ENCODE measurements around the gene TACC2. TPM values are rescaled to one million over a fixed set of nuclear protein-coding genes. Genes with fewer than 3 reads are reported as not detected.

The TACC2 gene
- total and polyA plus RNA-seq, 4 donors, result 43.3 to 309 (median 127) TPM

DNA sequence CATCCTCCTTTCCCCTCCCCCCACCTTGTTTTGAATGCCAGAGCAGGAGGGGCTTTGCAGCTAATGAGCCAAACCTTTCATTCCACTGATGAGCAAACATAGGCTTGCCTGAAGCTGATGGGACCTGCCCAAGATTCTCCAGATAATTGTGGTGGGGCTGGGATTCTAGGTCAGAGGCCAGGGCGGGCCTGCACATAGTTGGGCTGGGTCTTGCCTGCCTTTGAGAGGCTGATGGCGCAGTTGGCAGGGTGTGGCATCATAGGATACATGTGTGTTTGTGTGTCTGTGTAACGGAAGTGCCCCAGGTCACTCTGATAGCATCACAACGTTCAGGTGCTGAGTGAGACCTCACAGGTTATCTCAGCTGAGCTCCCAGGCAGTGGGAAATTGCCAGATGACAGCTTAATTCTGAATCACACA lies 305.0 kb downstream of the TACC2 start:
- no peaks in the 10 kb centered on the region for H3K9me3 ChIP-seq (ENCODE audit: control insufficient read depth in 4 of 4, insufficient read depth in 3 of 4, low read length in 3 of 4)
- no peak overlapping the region for H3K4me3 ChIP-seq
- TF ChIP-seq, protein P1, sequence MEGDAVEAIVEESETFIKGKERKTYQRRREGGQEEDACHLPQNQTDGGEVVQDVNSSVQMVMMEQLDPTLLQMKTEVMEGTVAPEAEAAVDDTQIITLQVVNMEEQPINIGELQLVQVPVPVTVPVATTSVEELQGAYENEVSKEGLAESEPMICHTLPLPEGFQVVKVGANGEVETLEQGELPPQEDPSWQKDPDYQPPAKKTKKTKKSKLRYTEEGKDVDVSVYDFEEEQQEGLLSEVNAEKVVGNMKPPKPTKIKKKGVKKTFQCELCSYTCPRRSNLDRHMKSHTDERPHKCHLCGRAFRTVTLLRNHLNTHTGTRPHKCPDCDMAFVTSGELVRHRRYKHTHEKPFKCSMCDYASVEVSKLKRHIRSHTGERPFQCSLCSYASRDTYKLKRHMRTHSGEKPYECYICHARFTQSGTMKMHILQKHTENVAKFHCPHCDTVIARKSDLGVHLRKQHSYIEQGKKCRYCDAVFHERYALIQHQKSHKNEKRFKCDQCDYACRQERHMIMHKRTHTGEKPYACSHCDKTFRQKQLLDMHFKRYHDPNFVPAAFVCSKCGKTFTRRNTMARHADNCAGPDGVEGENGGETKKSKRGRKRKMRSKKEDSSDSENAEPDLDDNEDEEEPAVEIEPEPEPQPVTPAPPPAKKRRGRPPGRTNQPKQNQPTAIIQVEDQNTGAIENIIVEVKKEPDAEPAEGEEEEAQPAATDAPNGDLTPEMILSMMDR (IDR thresholded peaks at IDR 0.05; ENCODE audit: control extremely low read depth, extremely low read depth), result no peak
- no peaks in the 10 kb centered on the region for H3K27me3 ChIP-seq (ENCODE audit: control insufficient read depth in 3 of 3, insufficient read depth in 3 of 3, low read length in 2 of 3)
- no peak overlapping the region for H3K9ac ChIP-seq (ENCODE audit: insufficient read depth in 1 of 2, low read length in 2 of 2)
- no peak for DNase-seq
- no peak overlapping the region for H3K27ac ChIP-seq (ENCODE audit: low read depth in 1 of 2, low read length in 1 of 2)
- no peak for ATAC-seq (ENCODE audit: insufficient read depth, low FRiP score)
- H3K36me3 ChIP-seq (ENCODE audit: control insufficient read depth in 4 of 4, insufficient read depth in 4 of 4, low read length in 4 of 4), result no peaks in the 10 kb centered on the region
- WGBS, 2 donors, result 74 to 84% methylated on average over 4 of the region's 4 CpGs
- no peaks in the 10 kb centered on the region for H3K4me1 ChIP-seq (ENCODE audit: control insufficient read depth in 5 of 5, insufficient read depth in 5 of 5, low read length in 5 of 5)

DNA sequence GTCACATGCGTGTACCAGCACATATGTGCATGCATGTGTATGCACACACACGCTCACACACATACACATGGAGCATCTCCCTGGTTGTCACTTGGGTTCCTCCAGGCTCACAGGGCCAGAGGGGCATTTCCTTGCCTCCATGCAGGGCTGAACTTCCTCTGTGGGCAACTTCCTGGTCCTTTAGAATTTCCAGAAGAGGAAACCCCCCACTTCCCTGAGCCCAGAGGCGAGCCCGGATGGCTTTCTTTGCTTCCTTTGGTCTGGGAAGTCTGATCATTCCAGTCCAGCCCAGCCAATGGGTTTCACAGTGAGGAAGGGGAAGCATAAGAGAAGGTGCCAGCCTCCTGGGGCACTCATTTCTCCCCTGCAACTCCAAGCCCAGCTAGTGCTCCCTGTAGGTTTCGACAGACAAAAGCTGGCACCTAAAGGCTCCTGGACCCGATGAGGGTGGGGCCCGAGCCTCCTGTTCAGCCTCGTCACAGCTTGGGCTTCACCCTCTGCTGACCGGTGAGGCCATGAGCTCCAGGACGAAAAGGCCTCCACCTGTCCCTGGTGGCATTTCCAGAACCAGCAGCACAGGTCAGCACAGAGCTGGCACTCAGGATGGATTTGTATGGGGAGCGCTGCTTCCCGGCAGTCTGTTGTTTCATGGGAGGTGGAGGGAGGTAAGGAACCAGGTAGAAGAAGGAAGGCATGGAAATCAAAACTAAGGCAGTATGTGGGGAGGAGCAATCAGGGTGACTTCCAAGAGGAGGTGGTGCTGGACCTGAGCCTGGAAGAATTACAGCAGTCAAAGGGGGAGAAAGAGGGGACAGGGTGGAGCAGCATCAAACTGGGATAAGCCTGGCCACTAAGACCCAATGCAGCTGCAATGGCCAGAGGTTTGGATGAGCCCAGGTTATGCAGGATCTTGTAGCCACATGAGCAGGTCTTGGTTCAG lies 305.8 kb downstream of the TACC2 start:
- H3K4me1 ChIP-seq (ENCODE audit: control insufficient read depth in 5 of 5, insufficient read depth in 5 of 5, low read length in 5 of 5), result no peaks in the 10 kb centered on the region
- H3K9me3 ChIP-seq (ENCODE audit: control insufficient read depth in 4 of 4, insufficient read depth in 3 of 4, low read length in 3 of 4), result no peaks in the 10 kb centered on the region
- WGBS, 2 donors, result 88% methylated on average over 12 of the region's 12 CpGs
- no peaks in the 10 kb centered on the region for H3K36me3 ChIP-seq (ENCODE audit: control insufficient read depth in 4 of 4, insufficient read depth in 4 of 4, low read length in 4 of 4)
- no peak for ATAC-seq (ENCODE audit: insufficient read depth, low FRiP score)
- no peak overlapping the region for H3K27ac ChIP-seq (ENCODE audit: low read depth in 1 of 2, low read length in 1 of 2)
- H3K9ac ChIP-seq (ENCODE audit: insufficient read depth in 1 of 2, low read length in 2 of 2), result no peak overlapping the region
- DNase-seq, result no peak
- H3K27me3 ChIP-seq (ENCODE audit: control insufficient read depth in 3 of 3, insufficient read depth in 3 of 3, low read length in 2 of 3), result no peaks in the 10 kb centered on the region
- TF ChIP-seq, protein P1 (IDR thresholded peaks at IDR 0.05; ENCODE audit: control extremely low read depth, extremely low read depth), result no peak
- H3K4me3 ChIP-seq, result no peak overlapping the region

DNA sequence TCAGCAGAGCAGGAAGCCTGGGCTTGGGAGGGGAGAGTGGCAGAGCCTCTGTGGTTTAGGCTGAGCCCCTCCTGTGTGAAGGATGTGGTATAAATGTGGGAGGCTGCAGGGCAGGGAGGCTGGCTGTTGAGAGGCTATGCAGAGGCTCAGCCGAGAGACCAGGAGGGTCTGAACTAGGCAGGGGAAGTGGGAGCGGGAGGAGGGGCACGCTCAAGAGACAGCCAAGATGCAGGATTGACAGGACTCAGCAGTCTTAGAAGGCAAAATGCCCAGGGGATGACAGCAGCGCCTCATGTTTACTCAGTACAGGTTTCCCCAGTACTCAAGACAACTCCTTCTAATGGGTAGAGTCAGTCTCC lies 306.5 kb downstream of the TACC2 start:
- no peaks in the 10 kb centered on the region for H3K36me3 ChIP-seq (ENCODE audit: control insufficient read depth in 4 of 4, insufficient read depth in 4 of 4, low read length in 4 of 4)
- no peaks in the 10 kb centered on the region for H3K27me3 ChIP-seq (ENCODE audit: control insufficient read depth in 3 of 3, insufficient read depth in 3 of 3, low read length in 2 of 3)
- TF ChIP-seq, protein P1 (IDR thresholded peaks at IDR 0.05; ENCODE audit: control extremely low read depth, extremely low read depth), result no peak
- H3K9ac ChIP-seq (ENCODE audit: insufficient read depth in 1 of 2, low read length in 2 of 2), result no peak overlapping the region
- DNase-seq (no peak), ATAC-seq (ENCODE audit: insufficient read depth, low FRiP score) (no peak)
- no peak overlapping the region for H3K4me3 ChIP-seq
- no peaks in the 10 kb centered on the region for H3K9me3 ChIP-seq (ENCODE audit: control insufficient read depth in 4 of 4, insufficient read depth in 3 of 4, low read length in 3 of 4)
- H3K4me1 ChIP-seq (ENCODE audit: control insufficient read depth in 5 of 5, insufficient read depth in 5 of 5, low read length in 5 of 5), result no peaks in the 10 kb centered on the region
- H3K27ac ChIP-seq (ENCODE audit: low read depth in 1 of 2, low read length in 1 of 2), result no peak overlapping the region
- WGBS, 2 donors, result 74 to 86% methylated on average over 4 of the region's 4 CpGs

All from lung (tissue), 12 donors.